ENCODE results near the gene PAN2.
"Not testable (repeated sequence)": the region's sequence is repeated elsewhere in the genome, so short reads cannot be mapped to it uniquely, and the experiment has no call there.

Gene PAN2

DNA sequence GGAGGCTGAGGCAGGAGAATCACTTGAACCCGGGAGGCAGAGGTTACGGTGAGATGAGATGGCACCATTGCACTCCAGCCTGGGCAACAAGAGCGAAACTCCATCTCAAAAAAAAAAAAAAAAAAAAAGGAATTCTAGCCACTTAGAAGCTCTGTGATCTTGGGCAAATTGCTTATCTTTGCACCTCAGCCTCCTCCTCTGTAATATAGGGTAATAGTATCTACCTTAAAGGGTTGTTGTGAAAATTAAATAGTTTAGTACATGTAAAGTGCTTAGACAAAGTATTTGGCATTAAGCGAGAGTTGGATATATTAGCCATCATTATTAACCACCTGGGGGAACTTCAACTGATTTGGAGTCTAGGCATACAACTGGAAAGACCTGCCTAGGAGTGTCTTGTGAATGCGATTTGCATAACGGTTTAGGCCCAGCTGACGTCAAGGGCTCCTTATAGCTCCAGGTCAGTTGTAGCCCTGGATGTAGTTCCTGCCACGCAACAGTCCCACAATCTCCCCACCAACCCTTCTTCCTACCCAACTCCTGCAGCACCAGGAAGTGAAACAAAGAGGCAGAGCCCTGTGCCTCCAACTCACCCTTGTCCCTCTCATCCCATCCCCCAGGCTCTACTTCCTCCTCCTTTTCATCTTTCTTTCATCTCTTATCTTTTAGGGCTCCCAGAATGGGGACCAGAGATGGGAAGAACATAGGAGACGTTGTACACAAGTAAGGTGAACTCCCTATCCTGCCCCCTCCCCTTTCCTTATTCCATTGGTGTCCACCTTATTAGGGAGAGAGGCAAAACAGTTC lies 2.8 kb upstream of the PAN2 start:
- H3K36me3 ChIP-seq (ENCODE audit: low read depth) = no peaks in the 10 kb centered on the region
- DNase-seq (ENCODE audit: low spot score) (no peak), ATAC-seq (ENCODE audit: low read depth) (no peak)
- no peaks in the 10 kb centered on the region for H3K27me3 ChIP-seq (ENCODE audit: insufficient read depth, poor library complexity, severe bottlenecking)
- no peak overlapping the region for H3K4me3 ChIP-seq (ENCODE audit: severe bottlenecking)
- no peaks in the 10 kb centered on the region for H3K9me3 ChIP-seq (ENCODE audit: severe bottlenecking)
- no peak overlapping the region for H3K27ac ChIP-seq (ENCODE audit: poor library complexity, severe bottlenecking)
- TF ChIP-seq CTCF (IDR thresholded peaks at IDR 0.05; ENCODE audit: poor library complexity, severe bottlenecking) = no peak
- peaks cover 5% of the 10 kb centered on the region for H3K4me1 ChIP-seq (ENCODE audit: insufficient read depth, poor library complexity, severe bottlenecking)

DNA sequence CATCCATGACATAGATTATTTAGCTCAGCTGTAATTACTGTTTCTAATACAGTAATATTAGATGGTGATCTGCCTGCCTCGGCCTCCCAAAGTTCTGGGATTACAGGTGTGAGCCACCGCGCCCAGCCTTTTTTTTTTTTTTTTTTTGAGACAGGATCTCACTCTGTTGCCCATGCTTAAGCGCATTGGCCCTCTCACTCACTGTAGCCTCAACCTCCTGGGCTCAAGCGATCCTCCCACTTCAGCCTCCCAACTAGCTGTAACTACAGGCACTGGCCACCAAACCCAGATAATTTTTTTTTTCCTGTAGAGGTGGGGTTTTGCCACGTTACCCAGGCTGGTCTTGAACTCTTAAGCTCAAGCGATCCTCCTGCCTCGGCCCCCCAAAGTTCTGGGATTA lies 1.7 kb upstream of the PAN2 start:
- not testable (repeated sequence) for H3K27me3 ChIP-seq (ENCODE audit: insufficient read depth, poor library complexity, severe bottlenecking); H3K4me3 ChIP-seq (ENCODE audit: severe bottlenecking); H3K4me1 ChIP-seq (ENCODE audit: insufficient read depth, poor library complexity, severe bottlenecking); H3K9me3 ChIP-seq (ENCODE audit: severe bottlenecking); DNase-seq (ENCODE audit: low spot score); H3K36me3 ChIP-seq (ENCODE audit: low read depth); H3K27ac ChIP-seq (ENCODE audit: poor library complexity, severe bottlenecking); ATAC-seq (ENCODE audit: low read depth)

DNA sequence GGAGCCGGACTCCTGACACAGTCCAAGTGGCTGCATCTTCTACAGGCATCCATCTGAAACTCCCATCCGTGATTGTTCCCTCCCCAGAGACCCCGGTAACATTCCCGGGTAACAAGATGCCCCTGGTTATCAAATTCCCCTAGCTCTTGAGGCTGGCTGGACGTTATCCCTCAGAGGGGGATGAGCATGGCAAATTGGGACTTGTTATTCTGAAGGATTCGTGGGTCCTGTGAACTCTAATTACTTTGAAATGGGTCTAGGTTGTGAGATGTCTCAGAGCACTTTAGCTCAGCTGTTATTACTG lies 642 bp upstream of the PAN2 start:
- Histone ChIP-seq H3K4me3 (ENCODE audit: severe bottlenecking) (peak overlapping the region; percentile 47), H3K4me1 (ENCODE audit: insufficient read depth, poor library complexity, severe bottlenecking) (peaks cover 5% of the 10 kb centered on the region), H3K9me3 (ENCODE audit: severe bottlenecking) (no peaks in the 10 kb centered on the region), H3K27me3 (ENCODE audit: insufficient read depth, poor library complexity, severe bottlenecking) (no peaks in the 10 kb centered on the region), H3K36me3 (ENCODE audit: low read depth) (no peaks in the 10 kb centered on the region), H3K27ac (ENCODE audit: poor library complexity, severe bottlenecking) (peak overlapping the region; percentile 79)
- no peak for ATAC-seq (ENCODE audit: low read depth)
- peak; percentile 29 for TF ChIP-seq CTCF (IDR thresholded peaks at IDR 0.05; ENCODE audit: poor library complexity, severe bottlenecking)
- DNase-seq (ENCODE audit: low spot score) = no peak

DNA sequence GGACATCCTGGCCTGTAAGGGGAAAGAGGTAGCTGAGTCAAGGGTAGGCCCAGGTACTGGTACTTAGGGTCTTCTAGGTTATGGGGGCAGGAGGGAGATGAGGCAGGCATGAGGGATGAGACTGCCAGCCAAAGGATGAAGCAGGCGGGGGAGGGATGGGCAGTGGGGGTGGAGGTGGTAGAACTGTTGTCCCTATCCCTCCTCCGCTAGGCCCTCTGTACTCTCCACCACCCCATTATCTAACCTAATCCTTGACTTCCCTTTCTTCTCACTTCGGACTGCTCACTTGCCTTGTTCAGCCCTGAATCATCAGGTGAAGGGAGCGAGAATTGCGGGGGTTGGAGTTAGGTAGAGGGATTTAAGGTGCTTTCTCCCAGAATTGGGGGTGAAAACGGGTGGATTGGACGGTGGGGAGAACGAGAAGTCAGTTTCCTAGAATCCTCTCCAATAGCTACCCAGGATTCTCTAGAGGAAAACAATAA lies 562 bp downstream of the PAN2 start:
- TF ChIP-seq CTCF (IDR thresholded peaks at IDR 0.05; ENCODE audit: poor library complexity, severe bottlenecking) = no peak
- Histone ChIP-seq H3K27me3 (ENCODE audit: insufficient read depth, poor library complexity, severe bottlenecking) (no peaks in the 10 kb centered on the region), H3K27ac (ENCODE audit: poor library complexity, severe bottlenecking) (peak overlapping the region; percentile 79), H3K4me1 (ENCODE audit: insufficient read depth, poor library complexity, severe bottlenecking) (peaks cover 4% of the 10 kb centered on the region), H3K36me3 (ENCODE audit: low read depth) (peaks cover 4% of the 10 kb centered on the region), H3K4me3 (ENCODE audit: severe bottlenecking) (peak overlapping the region; percentile 47), H3K9me3 (ENCODE audit: severe bottlenecking) (no peaks in the 10 kb centered on the region)
- ATAC-seq (ENCODE audit: low read depth) (peak; percentile 18), DNase-seq (ENCODE audit: low spot score) (no peak)

DNA sequence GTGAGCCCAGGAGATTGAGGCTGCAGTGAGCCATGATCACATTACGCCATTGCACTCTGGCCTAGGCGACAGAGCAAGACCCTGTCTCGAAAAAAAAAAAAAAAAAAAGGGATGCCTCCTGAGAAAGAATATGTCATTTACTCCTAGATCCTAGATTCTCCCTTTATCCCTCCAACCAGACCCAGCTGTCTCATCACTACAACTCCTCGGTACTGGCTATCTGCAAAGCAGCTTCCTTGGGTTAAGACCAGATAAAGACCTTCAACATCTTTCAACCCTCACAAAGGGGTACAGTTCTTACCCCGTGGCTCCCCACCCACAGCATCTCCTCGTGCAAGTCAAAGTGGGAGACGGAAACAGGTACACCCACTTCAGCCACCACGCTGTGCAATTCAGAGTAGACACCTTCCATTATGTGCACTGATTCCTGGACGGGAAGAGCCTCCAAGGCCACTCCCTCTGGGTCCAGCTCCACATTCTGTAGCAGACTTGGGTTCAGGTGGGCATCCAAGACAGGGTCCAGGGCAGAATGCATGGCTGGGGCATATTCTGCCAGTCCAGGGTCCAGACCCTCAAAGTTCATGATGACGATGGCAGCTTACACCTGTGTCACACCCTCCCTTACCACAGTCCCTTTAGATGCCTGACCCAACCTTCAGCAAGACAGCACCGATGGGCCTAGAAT lies 1.1 kb downstream of the PAN2 start:
- Histone ChIP-seq H3K4me3 (ENCODE audit: severe bottlenecking) (peak overlapping the region; percentile 47), H3K9me3 (ENCODE audit: severe bottlenecking) (no peaks in the 10 kb centered on the region), H3K27me3 (ENCODE audit: insufficient read depth, poor library complexity, severe bottlenecking) (no peaks in the 10 kb centered on the region), H3K4me1 (ENCODE audit: insufficient read depth, poor library complexity, severe bottlenecking) (no peaks in the 10 kb centered on the region), H3K27ac (ENCODE audit: poor library complexity, severe bottlenecking) (peak overlapping the region; percentile 79), H3K36me3 (ENCODE audit: low read depth) (peaks cover 4% of the 10 kb centered on the region)
- no peak for ATAC-seq (ENCODE audit: low read depth)
- DNase-seq (ENCODE audit: low spot score) = no peak
- no peak for TF ChIP-seq CTCF (IDR thresholded peaks at IDR 0.05; ENCODE audit: poor library complexity, severe bottlenecking)

All from RWPE2 (cell line).